Measurements from ENCODE around the gene ADRA2A.

- no peak for TF ChIP-seq CTCF (IDR thresholded peaks at IDR 0.05)
- no peak for TF ChIP-seq POLR2AphosphoS5 (IDR thresholded peaks at IDR 0.05)
- no peak for TF ChIP-seq POLR2A (IDR thresholded peaks at IDR 0.05)
- no peak for TF ChIP-seq EP300 (IDR thresholded peaks at IDR 0.05)
Observed at GRCh38 chr10:111112333-111112732, 35.5 kb downstream of the ADRA2A start.
